T-helper 2 cell treated with Interferon-gamma antibody and Interleukin-4, amounts not matched to agents 100 ng/mL and 5 ng/mL, for 36 hours (primary cell): Measurements from ENCODE around the gene RASSF5. TPM values are rescaled to one million over a fixed set of nuclear protein-coding genes. Genes with fewer than 3 reads are reported as not detected.

Source experiments
- intact Hi-C: fragments of 100-400 bp; cut with micrococcal nuclease; formaldehyde crosslinking; loops from one replicate; pipeline ENCODE4 v1.15.1; 2023
- total RNA-seq: library from RNA; stranded (reverse); gene quantifications from 2 replicates; pipeline ENCODE4 v1.2.3, GENCODE V29; 2022

Gene RASSF5
- total RNA-seq, 1 donor from 2014 or later, result 199 TPM

DNA sequence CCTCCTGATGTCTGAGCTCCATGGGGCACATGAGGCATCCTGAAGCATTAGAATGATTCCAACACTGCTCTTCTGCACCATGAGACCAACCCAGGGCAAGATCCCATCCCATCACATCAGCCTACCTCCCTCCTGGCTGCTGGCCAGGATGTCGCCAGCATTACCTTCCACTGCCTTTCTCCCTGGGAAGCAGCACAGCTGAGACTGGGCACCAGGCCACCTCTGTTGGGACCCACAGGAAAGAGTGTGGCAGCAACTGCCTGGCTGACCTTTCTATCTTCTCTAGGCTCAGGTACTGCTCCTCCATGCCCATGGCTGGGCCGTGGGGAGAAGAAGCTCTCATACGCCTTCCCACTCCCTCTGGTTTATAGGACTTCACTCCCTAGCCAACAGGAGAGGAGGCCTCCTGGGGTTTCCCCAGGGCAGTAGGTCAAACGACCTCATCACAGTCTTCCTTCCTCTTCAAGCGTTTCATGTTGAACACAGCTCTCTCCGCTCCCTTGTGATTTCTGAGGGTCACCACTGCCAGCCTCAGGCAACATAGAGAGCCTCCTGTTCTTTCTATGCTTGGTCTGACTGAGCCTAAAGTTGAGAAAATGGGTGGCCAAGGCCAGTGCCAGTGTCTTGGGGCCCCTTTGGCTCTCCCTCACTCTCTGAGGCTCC, 11.1 kb upstream of the RASSF5 start:
- intact Hi-C loops, result no loop called here

DNA sequence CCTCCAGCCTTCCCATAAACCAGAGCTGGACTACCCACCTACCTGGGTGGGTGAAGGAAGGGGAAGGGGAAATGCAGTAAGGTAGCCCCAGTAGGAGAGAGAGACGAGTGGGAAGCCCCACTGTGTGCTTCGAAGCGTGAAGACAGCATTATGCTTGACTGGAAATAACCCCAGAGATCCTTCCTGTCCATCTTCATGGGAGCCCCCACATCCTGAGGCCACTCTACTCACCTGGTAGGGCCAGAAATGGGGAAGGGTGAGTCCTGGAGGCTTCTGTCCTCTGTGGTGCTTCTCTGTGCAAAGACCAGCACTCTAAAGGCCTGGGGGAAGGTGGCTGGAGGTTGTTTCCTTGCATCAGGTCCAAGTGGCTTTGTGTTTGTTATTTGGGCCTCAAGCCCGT, 10.0 kb upstream of the RASSF5 start:
- intact Hi-C loops, result no loop called here

DNA sequence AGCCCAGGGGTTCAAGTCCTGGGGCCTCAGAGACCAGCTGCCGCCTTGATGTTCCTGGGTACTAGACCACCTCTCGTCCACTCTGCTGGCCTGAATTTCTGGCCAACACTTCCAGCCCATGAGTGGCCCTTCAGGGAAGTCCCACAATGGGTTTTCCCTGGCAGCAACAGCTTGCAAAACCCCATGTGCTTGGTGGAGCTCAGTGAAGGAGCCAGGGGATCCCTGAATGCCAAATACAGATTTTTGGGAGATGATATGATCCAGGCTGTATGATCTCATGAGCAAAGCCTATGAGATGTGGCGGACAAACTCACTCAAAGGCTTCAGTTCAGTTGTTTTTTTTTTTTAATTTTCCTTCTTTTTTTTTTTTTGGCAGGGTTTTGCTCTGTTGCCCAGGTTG, 9.6 kb upstream of the RASSF5 start:
- intact Hi-C loops, result no loop called here

DNA sequence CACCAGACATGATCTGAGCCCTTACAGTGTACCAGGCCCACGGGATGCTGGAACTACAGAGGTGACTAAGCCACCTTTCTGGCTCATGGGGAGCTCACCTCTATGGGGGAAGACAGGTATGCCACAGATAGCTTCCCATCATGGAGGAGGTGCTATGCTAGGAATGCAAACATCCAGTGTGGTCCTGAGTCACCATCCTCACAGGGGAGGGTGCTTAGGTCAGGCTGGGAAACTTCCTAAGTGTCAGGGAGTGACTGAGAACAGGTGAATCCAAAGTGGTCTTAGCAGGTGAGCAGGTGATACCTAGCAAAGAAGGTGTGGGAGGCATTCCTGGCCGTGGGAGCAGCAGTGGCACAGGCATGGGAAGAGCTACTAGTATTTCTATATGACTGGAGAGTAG, 8.6 kb upstream of the RASSF5 start:
- intact Hi-C loops, result no loop called here

DNA sequence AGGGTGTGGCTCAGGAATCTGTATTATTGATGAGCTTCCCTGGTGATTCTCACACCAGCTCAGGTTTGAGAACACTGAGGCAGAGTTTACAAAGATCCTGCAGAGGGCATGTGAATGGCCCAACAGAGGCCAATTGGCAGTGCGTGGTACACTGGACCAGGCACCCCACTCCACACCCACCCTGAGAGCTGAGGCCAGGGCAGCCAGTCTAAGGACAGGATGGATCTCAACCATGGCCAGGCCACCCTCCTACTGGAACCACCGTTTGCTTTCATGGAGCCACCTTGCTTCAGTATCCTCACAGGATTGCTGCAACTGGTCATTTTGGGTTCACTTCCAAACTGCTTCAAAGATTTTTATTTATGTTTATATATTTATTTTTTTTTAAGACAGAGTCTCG, 7.3 kb upstream of the RASSF5 start:
- intact Hi-C loops, result no loop called here

DNA sequence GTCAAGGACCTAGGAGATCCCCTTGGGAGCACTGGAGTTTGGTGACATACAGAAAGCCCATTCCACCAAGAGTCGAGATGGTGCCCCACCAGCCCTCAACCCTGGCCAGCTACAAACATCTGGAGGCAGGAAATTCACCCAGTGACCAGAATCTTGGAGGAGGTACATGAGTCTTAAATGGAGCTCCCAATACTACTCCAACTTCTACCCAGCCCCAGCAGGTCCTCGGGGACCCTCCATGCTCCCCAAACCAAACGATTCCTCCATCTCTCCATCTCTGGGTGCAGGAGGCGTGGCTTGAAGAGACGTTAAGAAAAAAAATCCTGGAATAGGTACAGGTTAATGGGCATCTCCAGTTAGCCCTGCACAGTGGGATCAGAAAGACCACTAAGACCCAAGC, 5.5 kb upstream of the RASSF5 start:
- intact Hi-C loops, result no loop called here

DNA sequence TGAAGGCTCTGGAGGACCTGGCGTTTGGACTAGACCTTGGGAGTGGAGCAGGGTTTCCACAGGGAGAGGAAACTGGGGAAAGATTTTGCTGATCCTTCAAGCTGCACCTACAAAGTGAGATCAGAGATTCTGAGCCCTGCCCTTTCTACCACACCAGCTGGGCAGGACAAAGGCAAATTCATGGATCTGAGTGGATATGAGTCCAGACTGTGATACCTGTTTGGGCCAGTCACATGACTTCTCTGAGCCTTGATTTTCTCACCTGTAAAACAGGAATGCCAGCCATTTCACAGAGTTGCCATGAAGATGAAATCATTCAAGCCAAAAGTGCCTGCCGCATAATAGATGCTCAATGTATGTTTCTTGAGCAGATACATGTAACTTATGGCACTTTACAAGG, 4.9 kb upstream of the RASSF5 start:
- intact Hi-C loops, result no loop called here

DNA sequence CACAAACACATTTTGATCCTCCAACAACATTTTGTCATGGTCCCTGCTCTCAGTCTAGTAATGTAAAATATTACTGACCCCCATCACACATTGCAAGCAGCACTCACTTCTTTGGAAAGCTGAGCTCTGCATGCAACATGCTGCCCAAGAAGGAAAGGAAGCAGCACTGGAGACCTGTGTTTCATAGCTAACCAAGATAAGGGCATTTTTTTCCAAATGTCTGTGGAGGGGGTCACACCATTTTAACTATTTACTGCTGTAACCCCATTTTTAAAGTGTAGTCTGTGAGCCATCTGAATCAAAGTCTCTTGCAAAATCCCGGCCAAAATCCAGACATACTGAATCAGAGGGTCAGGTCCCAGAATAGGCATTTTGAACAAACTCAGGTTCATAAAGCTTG, 4.5 kb upstream of the RASSF5 start:
- intact Hi-C loops, result no loop called here

DNA sequence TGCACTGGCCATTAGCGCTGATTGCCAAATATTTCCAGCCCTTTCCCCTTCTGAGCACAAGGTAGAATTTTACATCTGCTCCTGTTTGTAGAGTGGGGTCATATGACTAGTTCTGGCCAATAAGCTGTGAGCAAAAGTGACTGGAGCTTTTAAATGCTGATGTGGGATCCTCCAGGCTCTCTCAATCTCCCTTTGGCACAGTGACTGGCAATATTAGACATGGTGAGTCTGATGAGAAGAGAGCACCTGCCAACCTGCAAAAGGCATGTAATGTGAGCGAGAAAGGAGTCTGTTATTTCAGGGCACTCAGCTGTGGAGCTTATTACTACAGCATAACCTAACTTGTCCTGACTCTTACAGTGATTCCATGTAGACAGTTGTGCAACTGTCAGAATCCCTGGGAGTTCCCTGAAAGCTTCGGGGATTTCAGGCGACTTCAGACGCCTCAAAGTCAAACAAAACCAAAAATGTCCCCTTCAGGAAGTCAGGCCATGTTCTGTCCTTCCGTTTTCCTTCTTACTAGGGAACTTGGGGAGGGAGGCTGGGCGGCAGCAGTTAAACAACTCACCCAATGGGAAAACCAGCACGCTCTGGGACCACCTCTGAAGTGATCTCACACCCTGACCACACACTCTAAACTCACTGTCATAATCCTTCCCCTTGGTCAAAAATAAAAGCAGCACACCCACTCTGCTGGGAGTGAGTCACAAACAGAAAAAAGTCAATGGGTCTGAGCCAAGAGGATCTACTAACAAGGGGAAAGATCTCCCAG, 3.6 kb upstream of the RASSF5 start:
- intact Hi-C loops, result no loop called here

DNA sequence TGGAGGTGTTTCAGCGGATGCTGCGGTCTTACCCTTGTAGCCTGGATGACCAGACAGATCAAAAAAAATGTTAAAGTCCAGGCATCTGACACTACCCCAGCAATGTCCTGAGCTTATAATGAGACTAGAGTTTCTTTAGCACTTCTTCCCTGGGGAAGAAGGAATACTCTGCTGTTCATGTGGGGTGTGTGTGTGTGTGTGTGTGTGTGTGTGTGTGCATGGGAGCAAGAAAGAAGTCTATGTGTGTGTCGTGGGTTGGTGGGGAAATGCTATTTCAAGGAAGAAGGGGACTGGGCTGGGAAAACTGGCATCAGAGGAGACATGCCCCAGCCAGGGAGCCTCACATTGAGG, 3.0 kb upstream of the RASSF5 start:
- intact Hi-C loops, result no loop called here

DNA sequence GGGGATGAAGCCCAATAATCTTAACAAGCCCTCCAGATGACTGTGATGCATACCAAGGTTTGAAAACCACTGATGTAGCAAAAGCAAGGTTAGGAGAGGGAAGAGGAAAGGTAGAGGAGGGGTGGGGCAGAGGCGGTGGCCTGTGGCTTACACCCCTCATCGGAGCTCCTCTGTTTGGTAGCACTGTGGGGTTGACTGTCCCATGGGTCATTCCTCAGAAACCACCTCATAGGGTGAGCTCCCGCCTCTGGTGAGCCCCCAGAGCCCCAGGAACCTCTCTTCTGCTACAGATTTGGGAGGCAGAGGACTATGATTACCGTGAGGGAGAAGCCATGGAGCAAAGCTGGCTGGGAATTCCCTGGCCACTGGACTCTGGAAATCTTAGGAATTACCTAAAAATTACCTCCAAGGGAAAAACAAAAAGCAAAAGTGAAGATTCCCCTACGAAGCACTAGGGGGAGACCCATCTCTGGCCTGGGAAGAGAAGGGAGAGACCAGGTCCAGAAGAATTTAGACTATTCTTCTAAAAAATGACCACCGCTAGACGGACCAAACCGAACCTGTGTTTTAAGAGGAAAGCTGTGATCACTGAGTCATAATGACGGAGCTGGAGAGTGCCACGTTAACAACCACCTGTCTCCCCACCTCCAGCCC, 1.5 kb upstream of the RASSF5 start:
- intact Hi-C loops, result no loop called here

DNA sequence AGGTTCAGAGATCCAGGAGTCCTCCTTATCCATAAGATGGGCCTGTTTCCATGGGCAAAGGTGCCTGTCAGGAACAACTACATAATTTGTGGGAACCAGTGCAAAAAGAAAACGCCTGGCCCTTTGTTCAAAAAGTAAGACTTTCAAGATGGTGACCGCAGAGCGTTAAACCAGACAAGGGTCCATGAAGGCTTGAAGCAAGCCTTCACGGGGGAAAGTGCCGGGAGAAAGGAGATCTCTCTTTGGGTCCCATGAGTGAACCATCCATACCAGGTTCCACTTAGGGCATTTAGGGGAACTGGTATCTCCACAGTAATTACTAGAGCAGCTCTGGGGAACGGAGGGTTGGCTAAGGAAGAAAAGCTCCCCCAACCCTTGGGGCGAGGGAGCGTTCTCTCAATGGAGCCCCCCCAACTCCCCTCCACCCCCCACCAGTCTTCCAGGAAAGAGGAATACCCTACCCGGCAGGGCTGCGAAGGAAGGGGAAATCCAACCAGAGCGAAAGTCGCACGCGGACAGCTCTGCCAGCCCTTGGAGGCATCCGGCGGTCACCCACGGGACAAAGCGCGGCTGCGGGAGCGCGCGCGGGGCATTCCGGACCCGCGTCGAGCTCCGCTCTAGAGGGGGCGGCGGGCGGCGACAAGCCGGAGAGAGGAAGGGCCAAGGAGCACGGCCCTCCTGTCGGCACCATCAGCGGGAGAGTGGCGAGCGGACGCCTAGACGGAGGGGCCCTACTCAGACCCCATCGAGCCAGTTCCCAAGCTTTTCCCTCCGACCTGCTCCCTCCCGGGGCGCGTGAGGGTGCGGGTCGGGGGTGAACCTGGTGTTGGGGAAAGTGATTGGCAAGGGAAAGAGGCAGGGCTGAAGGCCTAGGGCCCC, 687 bp upstream of the RASSF5 start:
- intact Hi-C loops, result loop anchor here (1.0 kb wide), 1 partner anchor 50 kb away; no protein-coding TSS in a partner anchor

DNA sequence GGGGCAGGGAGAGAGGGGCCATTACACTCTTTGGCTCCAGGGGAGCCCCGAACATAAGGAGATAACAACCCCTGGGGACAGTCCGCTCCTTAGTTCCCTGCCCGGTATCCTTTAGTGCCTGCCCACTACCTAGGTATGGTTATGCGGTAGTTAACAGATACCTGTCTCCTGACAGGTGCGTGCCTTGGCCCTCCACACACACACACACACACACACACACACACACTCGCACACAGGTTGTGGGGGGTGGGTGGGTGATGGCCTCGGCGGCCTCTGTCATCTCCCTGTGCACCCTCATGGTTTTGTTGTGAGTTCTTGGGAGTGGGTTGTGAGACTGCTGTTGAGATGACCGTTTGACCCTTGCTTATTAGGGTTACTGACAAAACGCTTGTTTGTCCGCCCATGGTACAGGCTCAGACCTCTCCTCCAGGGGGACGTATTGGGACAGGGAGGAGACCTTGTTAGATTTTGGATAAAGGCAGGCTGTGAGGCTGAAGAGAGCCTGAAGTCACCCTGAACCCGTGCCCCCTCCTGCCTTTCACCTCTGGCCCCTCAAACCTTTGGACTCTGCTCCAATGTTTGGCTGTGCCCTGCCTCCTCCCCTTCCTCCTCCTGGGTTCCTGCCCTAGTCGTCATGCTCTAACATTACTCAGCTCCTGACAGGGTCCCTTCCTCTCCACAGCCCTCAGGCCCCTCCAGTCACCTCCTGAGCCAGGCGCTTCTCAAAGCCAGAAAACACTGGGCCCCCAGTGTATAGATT, 979 bp downstream of the RASSF5 start:
- intact Hi-C loops, result no loop called here

DNA sequence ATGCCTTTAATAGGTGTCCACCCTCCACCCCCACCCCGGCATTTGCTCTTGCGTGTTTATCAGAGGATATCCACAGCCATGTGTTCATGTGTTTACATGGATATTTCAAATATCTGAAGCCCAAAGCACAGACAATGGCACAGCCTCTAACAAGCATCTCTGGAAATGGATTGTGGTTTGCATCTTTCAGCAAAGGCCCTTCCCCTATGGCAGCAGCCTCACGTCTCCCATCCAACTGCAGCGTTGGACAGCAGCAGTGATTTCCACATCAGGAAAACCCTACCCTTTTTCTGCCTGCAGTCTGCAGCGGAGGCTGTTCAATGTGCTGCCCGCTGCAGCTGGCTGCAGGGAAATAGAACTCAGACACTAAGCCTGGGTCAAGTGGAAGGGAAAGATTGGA, 1.6 kb downstream of the RASSF5 start:
- intact Hi-C loops, result no loop called here

DNA sequence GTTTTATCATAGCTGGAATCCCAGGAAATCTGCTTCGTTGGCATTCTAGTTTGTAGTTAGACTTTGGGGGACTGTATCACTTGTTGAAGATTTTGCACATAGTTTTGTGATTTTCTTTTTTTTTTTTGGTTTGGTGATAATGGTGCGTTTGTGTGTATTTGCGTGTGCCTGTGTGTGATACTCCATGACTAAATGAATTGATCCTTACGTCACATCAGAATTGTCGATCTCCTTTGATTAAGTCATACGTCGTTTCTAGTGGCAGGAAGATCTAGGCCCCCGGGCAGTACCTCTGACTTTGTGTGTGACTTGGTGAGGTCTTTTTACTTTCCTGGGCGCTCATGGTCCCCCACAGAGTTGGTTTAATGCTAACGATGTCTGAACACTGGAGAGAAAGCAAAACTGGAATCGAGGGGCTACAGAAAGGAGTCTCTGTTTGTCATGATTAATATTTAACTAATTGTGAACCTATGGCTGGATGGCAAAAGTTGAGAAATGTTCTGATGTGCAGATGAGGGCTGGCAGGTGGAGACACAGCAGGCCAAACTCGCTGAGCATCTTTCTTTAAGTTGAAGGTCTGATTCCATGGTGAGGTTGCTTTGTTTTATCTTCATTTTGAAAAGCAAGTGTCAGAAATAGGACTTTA, 2.4 kb downstream of the RASSF5 start:
- intact Hi-C loops, result no loop called here

DNA sequence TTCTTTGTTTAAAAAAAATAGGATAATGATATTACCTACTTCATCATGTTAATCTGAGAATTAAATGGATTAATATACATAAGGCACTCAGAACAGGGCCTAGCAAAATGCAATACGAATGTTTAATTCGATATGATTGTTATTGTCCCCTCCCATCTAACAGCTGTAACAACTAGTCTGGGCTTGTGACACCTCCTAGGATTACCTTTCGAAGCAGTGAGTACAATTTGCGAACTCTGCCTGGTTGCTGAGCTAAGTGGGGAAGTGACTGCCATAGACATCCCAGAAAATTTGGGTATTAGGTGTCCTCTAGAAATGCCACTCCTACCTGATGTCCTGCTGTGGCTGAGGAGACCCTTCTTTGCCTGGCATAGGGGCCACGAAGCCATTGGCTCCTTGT, 3.0 kb downstream of the RASSF5 start:
- intact Hi-C loops, result no loop called here

DNA sequence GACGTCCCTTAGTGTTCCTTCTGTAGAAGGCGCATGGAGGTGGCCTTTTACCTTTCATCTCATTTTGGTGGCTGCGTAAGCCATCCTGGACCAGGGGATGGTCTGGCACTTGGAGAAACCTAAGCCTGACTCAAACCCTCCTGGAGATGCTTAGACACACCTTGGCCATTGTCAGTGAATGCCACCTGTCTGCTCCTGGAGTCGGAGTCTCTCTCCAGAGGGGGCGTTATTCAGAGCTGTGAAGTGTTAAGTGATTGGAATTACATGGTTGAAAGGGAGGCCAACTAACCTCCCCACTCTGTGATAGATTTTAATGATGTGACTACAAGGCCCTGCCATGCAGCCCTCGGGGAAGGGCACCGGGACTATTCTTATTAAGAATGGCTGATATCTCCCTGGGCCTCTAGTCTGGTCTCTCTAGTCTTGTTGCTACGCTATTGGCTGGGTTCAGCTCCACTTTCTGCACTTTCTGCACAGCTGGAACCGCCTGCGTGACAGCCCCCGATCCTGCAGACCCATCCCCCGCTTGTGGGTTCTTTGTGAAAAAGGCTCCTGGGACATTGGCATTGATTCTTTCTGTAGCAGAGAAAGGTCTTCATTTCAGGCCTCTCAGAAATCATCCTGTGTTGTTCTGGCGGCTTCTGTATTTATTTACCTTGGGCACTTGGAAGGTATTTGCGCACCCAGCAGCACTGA, 4.2 kb downstream of the RASSF5 start:
- intact Hi-C loops, result no loop called here

DNA sequence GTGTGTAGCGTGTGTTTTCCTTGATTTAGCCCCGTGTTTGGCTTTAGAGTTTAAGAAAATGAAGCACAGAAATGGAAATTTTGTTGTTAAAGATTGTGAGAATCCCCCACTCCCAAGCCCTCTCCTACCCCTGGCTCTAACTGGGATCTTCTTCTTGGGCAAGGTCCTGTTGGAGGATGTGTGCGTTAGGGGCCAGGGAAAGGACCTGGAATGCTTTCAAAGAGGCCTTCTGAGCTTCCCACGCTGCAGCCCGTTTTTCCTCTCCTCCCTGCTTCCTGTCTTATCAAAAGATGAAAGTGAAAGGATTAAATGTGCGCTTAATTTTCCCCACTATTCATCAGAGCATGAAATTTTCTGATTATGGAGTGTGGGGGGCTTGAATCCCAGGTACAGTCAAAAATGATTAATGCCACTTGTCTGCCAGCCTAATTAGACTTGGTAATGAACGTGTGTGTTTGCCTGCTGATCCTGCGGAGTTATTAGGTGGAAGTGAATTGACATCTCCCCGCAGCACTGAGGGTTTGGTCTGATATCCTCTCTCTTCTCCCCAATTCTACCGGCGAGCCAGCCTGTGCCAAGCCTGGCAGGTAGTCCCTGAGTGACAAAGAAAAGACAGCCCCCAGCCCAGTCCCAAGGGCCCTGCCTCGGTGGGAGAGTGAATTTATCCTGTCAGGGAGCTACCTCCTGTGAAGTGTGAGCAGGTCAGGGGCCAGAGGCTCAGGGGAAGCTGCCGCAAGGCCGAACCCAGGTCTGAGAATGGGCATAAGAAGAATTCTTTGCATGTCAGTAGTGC, 4.9 kb downstream of the RASSF5 start:
- intact Hi-C loops, result no loop called here

DNA sequence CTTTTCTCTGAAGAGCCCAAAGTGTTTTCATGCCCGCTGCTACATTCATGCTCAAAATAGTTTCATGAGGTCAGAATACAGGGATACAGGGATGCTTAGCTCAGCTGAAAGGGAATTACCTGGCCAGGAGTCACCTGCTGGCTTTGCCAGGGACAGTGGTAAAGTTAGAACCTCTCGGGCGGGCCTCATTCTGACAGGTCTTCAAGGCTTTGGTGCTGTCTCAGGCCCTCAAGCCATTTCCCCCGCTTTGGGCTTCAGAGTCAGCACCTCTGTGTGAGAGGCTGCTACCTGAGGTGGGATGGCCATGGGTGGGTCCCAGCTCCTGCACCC, 5.5 kb downstream of the RASSF5 start:
- intact Hi-C loops, result no loop called here
